ENCODE measurements around the gene EXOC3.

EXOC3 gene

DNA sequence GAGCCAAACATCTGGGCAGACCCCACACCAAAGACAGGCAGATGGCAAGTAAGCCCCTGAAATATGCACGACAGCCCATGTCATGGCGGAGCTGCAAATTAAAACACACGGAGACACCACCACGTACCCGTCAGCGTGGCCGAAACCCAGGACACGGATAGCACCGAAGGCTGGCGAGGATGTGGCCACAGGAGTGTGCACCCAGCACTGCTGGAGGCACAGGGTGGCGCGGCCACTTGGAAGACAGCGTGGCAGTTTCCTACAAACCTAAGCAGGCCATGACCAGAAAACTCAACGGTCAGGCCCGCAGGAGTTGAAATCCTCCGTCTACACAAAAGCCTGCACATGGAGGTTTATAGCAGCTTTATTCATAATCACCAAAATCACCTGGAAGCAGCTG is 68.5 kb downstream of the EXOC3 start:
- no peaks in the 10 kb centered on the region for H3K36me3 ChIP-seq (ENCODE audit: insufficient read depth, low read depth, low read length)
- no peak overlapping the region for H3K4me3 ChIP-seq (ENCODE audit: low read length)
- 0 out of 2 replicates have a peak, but pooled peaks cover 5% of the 10 kb centered on the region for H3K27me3 ChIP-seq (ENCODE audit: insufficient read depth, low read length)
- H3K9ac ChIP-seq (ENCODE audit: low read depth, low read length) = no peak overlapping the region
- H3K9me3 ChIP-seq (ENCODE audit: insufficient read depth, low read depth, low read length) = no peaks in the 10 kb centered on the region
- H3K4me1 ChIP-seq (ENCODE audit: insufficient read depth, low read length) = no peaks in the 10 kb centered on the region
- no peak overlapping the region for H3K27ac ChIP-seq (ENCODE audit: low read length)

DNA sequence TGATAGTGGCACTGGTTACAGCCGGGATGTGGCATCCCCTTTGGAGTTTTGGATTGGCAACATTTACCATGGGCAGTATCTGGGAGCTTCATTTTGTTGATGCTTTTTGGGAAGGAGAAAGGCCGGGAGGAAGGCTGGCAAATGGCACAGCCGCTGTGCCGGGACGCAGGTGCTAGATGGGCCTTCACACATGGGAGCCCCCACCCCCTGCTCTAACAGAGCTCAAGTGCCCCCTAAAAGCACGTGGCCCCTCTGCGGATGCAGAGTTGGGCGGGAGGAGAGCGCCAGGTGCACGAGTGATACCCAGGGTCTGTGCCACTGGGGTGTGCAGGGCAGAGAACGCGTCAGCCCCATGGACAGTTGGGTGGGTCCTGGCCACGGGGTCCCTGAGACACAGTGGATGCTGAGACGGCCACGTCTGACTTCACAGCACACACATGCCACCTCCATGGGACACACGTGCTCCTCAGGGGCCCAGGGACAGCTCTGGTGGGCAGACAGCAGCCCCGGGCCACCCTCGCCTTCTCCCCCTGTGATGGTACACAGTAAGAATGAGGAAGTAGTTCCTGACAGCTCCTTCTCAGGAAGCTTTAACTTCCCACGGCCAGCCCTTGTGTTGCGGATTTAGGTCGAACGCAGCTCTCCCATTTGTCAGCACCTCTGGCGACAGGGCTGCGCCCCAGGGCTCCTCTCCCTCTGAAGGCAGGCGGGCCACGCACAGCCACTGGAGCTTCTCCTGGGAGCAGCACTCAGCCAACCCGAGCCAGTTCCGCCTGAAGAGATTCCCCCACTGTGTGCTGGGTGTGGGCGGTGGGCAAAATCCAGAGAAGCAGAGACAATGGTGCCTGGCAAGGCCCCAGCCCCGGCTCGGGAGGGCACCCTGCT is 70.5 kb downstream of the EXOC3 start:
- Histone ChIP-seq H3K9ac (ENCODE audit: low read depth, low read length) (no peak overlapping the region), H3K27me3 (ENCODE audit: insufficient read depth, low read length) (peaks cover 21% of the 10 kb centered on the region; the same call in 1 of the 2 replicates)

DNA sequence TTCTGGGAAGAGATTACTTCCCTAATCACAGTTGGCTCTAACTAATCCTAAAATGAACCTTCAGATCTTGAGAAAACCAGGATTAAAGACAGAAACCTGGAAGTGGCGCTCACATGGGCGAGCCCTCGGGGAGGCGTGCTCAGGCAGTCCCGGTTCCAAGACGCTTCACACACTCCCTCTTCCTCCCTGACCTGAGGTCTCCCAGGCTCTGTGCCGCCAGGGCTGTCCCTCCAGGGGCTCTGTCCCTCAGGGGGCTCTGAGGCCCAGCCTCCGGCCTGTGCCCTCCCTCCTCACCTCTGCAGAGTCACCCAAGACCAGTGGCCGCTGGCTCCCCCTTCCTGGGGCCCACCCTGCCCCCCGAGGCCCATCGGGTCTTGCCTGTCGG is 71.1 kb downstream of the EXOC3 start:
- peaks cover 21% of the 10 kb centered on the region; the same call in 1 of the 2 replicates for H3K27me3 ChIP-seq (ENCODE audit: insufficient read depth, low read length)
- no peak overlapping the region for H3K27ac ChIP-seq (ENCODE audit: low read length)
- no peaks in the 10 kb centered on the region for H3K4me1 ChIP-seq (ENCODE audit: insufficient read depth, low read length)

More for the DNA sequence above, 70.5 kb downstream of the EXOC3 start:
- Histone ChIP-seq H3K9me3 (ENCODE audit: insufficient read depth, low read depth, low read length) (no peaks in the 10 kb centered on the region), H3K4me3 (ENCODE audit: low read length) (no peak overlapping the region), H3K4me1 (ENCODE audit: insufficient read depth, low read length) (no peaks in the 10 kb centered on the region), H3K36me3 (ENCODE audit: insufficient read depth, low read depth, low read length) (no peaks in the 10 kb centered on the region), H3K27ac (ENCODE audit: low read length) (no peak overlapping the region)

DNA sequence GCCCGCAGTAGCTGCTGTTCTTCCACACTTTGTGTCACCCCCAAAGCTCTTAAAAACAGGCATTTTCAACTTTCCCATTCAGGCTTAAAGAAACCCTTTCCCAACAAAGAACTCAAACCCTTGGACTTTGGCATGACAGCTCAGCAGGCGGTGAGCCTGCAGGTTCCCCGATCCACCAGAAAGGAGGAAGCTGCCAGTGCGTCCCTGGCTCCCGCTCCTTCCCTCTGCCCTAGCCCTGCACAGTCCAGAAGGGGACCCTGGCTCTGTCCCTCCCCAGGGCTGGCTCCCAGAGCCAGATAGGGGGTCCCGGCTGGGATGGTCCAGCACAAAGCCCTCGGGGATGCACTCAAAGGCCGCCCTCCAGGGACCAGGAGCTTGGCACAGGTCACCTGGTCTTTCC is 71.7 kb downstream of the EXOC3 start:
- Histone ChIP-seq H3K4me1 (ENCODE audit: insufficient read depth, low read length) (no peaks in the 10 kb centered on the region), H3K27me3 (ENCODE audit: insufficient read depth, low read length) (peaks cover 21% of the 10 kb centered on the region; the same call in 1 of the 2 replicates), H3K27ac (ENCODE audit: low read length) (no peak overlapping the region), H3K4me3 (ENCODE audit: low read length) (no peak overlapping the region), H3K9ac (ENCODE audit: low read depth, low read length) (no peak overlapping the region), H3K36me3 (ENCODE audit: insufficient read depth, low read depth, low read length) (no peaks in the 10 kb centered on the region), H3K9me3 (ENCODE audit: insufficient read depth, low read depth, low read length) (no peaks in the 10 kb centered on the region)

More for the DNA sequence above, 71.1 kb downstream of the EXOC3 start:
- Histone ChIP-seq H3K36me3 (ENCODE audit: insufficient read depth, low read depth, low read length) (no peaks in the 10 kb centered on the region), H3K4me3 (ENCODE audit: low read length) (no peak overlapping the region), H3K9ac (ENCODE audit: low read depth, low read length) (no peak overlapping the region), H3K9me3 (ENCODE audit: insufficient read depth, low read depth, low read length) (no peaks in the 10 kb centered on the region)

- Histone ChIP-seq H3K36me3 (ENCODE audit: insufficient read depth, low read depth, low read length) (no peaks in the 10 kb centered on the region), H3K9ac (ENCODE audit: low read depth, low read length) (no peak overlapping the region), H3K4me3 (ENCODE audit: low read length) (no peak overlapping the region), H3K27me3 (ENCODE audit: insufficient read depth, low read length) (peaks cover 21% of the 10 kb centered on the region; the same call in 1 of the 2 replicates), H3K9me3 (ENCODE audit: insufficient read depth, low read depth, low read length) (no peaks in the 10 kb centered on the region), H3K4me1 (ENCODE audit: insufficient read depth, low read length) (no peaks in the 10 kb centered on the region), H3K27ac (ENCODE audit: low read length) (no peak overlapping the region)
Measured at GRCh38 chr5:515273-515836, 72.4 kb downstream of the EXOC3 start.

DNA sequence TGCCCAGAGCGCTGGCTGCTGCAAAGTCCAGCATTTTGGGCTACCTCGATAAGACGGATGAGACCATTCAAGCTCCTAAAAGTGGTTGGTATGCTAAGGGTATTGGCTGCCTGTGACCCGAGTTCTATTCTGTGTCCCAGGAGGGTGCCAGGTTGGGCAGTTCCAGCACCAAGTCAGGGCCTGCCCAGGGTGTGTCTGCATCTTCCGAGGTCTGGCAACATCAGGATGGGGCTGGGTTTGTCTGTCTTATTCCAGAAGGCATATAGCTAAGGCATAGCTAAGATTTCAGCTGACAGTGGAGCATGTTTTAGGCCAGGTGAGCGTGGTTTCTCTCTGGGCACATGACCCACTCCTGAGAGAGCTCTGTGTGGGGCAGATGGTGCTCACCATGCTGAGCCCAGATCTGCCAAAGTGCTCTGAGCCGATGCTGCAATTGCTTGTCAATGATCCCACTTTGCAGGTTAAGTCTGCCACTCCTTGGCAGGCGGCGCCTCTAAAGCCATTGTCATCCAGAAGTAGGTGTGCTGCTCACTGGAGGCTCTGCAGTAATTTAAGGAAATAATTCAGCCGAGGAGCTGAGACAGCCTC is 73.5 kb downstream of the EXOC3 start:
- H3K4me3 ChIP-seq (ENCODE audit: low read length) = no peak overlapping the region
- H3K27ac ChIP-seq (ENCODE audit: low read length) = no peak overlapping the region
- peaks cover 24% of the 10 kb centered on the region for H3K27me3 ChIP-seq (ENCODE audit: insufficient read depth, low read length)

More for the DNA sequence above, 73.5 kb downstream of the EXOC3 start:
- H3K36me3 ChIP-seq (ENCODE audit: insufficient read depth, low read depth, low read length) = no peaks in the 10 kb centered on the region
- H3K9me3 ChIP-seq (ENCODE audit: insufficient read depth, low read depth, low read length) = no peaks in the 10 kb centered on the region
- H3K4me1 ChIP-seq (ENCODE audit: insufficient read depth, low read length) = no peaks in the 10 kb centered on the region
- H3K9ac ChIP-seq (ENCODE audit: low read depth, low read length) = no peak overlapping the region

Data from iPS-20b (cell line).